GM19035 (cell line): ENCODE data around the gene GIMAP6.
"Not testable (repeated sequence)": the region's sequence is repeated elsewhere in the genome, so short reads cannot be mapped to it uniquely, and the experiment has no call there.

Source experiments
- ATAC-seq: cut with Tn5 transposase; IDR thresholded peaks from one replicate; pipeline ENCODE4 v1.9.1; 2021; ENCODE audit not compliant: unreplicated experiment

The GIMAP6 gene

DNA sequence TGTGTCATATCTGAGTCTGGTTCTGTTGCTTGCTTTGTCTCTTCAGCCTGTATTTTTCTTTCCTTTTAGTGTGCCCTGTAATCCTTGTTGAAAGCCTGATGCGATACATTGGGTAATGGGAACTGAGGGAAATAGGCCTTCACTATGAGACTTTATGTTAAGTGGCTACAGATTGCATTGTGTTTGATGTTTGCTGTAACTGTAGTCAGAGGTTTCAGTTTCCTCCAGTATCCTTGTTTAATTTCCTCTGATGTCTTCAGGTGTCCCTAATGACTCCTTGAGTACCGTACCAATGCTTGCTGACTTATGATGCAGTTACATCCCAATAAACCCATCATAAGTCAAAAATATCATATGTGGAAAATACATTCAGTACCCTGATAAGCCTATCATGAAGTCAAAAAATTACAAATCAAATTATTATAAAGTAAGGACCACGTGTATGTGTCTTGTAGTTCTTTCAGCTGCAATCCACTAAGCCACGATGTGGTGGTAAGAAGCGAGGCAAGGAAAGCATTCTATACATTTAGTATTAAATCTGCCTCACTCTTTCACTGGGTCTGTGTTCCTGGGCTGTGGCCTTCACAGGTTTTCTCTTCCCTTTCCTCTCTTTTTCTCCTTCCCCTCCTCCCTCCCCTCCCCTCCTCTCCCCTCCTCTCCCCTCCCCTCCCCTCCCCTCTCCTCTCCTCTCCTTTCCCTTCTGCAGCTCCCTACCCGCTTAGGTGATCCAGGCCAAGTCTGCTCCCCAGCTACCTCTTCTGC is 13.3 kb upstream of the GIMAP6 start:
- ATAC-seq, result no peak

DNA sequence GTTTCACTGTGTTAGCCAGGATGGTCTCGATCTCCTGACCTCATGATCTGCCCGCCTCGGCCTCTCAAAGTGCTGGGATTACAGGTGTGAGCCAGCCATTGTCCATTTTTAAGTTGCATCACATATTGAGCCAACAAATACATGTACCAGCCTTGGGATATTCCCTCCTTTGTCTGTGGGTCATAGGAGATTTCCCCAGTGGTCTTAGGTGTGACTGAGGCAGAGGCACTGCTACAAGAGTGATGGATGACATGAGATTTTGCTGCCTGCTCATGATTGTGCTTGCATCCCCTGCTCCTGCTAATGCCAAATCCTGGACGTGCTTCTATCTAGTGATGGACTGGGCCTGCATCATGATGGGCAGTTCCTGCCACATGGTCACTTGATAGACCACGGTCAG is 10.7 kb upstream of the GIMAP6 start:
- ATAC-seq, result no peak

DNA sequence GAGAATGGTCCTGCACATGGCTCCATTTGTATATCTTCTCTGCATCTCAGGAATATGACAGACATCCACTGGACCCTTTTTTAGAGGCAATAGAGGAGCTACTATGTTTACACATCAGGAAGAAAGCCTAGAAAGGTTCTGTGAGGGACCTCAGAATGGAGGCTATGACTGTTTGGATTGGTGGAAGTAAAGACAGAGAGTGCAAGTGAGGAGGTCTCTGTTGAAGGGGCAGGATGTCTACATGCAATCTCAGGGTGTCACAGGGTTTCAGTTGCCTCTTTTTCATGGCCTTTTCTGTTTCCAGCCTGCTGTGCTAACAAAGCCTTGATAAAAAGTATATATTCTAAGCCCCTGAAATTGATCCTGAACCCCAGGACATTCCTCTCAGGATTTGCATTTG is 9.7 kb upstream of the GIMAP6 start:
- ATAC-seq, result no peak

DNA sequence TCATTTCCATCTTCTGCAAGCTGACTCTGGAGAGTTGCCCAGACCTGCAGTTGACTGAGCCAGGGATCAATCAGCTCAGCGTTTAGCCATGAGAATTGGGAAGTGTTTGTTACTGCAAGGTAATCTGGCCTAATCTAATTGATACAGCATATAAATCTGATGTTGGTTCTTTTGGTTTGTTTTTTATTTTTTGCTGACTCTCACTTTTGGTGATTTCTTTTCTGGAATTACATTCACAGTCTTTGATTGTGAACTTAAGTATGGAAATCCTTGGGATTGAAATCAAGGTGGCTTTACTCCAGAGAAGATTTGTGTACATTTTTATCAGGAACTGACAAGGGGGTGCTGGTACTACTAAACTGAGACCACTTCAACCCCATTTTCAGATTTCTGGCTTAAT is 1.7 kb upstream of the GIMAP6 start:
- no peak for ATAC-seq

DNA sequence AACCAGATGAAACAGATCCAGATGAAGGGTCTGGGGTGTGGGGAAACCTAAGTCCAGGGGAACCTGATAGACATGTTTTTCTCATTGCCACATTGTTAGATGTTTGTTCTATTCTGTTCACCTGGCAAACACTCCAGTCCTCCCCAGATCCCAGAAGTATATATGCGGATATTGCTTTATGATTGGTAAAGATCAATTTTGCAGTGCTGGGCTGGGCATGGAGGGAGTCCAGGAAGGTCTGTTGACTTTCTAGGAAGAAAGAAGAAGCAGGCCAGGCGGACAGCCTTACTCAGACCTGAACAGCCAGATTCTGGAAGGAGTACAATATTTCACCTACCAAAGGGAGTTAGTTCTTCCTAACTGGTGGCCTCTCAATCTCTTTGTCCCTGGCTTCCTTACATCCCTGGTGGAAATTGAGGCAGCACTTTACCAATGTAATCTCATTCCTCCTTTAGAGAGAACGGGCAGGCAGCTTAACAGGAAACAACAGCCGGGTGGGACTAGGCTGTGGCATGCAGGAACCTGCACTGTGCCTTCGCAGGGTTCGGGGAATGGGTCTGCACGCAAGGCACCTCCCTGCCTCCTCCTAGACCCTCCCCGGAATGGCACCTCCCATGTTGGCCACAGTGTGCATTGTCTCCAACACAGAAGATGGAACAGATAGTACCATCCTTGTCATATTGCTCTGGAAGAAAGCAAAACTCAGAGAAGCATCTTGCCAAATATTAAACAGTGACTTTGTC is 930 bp downstream of the GIMAP6 start:
- no peak for ATAC-seq

DNA sequence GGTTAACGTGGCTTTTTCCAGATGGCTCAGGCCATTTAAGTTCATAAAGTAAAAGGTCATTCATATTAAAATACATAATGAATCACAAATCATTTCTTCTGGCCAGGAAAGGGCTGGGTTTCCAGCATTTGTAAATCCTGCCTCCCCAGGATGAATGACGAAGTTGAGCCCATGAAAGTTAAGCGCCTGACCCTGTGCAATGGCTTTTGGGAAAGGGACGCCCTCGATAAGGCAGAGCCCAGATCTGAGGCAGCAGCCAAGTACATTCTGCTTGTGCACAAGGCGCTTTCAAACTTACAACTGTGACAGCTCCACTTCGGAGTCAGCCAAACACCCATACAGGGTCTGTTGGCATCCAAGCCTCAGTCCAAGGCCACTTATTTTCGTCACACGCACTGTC is 2.8 kb downstream of the GIMAP6 start:
- no peak for ATAC-seq

DNA sequence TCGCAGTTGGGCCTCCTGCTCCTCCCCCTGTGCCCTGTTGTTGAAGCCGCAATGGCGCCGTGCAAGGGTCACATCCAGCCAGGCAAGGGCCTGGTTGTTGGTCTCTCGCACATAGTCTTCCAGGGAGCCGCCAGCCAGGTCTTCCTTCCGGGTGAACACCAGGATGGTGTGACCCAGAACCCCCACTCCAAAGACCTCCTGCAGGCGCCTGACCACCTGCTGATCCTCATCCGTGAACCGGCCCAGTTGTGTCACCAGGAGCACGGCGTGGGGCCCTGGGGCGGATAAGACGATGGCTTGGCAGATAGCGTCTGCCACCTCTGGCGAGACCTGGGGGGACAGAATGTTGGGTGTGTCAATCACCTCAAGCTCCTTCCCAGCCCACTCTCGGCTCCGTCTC is 4.2 kb downstream of the GIMAP6 start:
- ATAC-seq, result no peak

DNA sequence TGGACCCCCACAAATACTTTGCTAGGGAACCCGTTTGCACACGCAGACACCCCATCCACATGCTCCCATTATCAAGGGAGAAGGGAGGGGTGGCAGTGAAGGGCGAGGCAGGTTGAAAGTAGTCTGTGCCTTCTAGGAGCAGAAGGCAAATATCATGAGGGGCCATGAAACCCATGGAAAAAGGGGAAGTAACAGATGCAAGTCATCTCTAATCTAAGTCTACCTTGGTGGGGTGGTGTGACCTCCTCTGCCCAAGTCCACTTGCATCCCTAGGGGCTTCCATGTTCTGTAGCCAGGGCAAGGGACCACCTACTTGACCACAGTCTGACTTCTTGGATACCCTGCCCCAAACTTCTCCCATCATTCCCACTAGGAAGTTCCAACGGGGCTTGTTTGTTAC is 5.5 kb downstream of the GIMAP6 start:
- no peak for ATAC-seq

DNA sequence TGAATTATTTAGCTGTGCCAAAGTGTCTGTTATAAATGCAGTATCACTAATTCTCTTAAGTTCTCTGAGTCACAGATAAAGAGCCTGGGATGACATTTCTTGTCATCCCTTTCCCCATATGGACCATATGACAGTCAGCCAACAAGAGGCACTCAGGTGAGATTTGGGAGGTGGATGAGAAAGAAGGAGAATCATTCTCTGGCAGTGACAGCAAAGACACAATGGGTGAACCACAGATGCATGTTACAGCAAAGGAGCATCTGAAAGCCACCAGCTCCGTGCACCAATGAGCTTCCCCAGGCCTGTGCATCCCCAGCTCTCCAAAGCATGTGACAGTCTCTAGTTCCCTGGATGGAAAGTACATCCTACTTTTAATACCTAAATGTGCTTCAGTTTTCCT is 10.8 kb downstream of the GIMAP6 start:
- ATAC-seq, result peak; percentile 50

DNA sequence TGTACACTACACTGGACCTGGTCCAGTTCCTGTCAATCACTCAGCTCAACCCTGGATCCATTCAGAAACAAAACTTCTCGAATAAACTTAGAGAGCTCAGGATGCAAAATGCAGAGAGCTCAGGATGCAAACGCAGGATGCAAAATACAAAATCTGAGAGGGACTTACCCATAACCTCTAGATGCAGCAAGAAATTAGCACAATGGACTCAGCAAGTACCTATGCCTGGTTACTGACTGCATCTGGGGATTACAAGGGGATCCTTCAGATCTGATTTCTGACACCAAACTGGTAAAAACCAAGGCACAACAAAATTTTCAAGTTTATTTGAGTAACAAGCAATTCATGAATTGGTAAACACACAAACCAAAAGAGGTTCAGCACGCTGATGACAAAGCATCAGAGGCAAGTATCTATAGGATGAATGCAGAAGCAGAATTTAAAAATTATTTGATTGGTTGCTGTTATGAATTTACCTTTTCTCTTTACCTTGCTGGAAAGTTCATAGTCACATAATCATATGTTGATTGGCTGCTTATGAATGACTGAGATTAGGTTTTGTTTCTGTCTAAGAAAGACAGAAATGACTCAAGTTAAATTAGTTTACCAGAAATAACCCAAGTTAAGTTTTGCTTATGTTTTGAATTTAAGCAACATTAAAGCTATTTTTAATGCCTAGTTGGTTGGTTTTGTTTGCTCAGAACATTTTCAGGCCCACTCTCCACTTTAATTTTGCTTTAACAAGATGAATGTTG is 11.4 kb downstream of the GIMAP6 start:
- ATAC-seq, result peak; percentile 72

DNA sequence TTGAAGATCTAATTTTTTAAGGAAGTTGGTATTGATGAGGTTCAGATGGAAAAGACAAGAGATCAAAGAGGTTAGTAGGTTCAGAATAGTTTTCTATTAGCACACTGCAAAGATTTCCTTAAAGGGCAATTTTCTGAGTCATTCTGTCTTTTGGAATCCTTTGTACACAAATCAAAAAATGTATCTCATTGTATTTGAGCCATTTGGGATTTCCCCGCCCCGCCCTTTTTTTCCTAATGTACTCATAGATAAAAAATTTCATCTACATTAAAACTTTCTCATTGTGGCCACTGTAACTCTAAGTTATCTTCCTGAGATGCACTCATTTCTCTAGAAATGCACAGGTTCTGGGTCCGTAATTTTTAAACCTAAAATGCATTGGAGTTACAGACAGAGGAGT is 12.1 kb downstream of the GIMAP6 start:
- ATAC-seq, result no peak

DNA sequence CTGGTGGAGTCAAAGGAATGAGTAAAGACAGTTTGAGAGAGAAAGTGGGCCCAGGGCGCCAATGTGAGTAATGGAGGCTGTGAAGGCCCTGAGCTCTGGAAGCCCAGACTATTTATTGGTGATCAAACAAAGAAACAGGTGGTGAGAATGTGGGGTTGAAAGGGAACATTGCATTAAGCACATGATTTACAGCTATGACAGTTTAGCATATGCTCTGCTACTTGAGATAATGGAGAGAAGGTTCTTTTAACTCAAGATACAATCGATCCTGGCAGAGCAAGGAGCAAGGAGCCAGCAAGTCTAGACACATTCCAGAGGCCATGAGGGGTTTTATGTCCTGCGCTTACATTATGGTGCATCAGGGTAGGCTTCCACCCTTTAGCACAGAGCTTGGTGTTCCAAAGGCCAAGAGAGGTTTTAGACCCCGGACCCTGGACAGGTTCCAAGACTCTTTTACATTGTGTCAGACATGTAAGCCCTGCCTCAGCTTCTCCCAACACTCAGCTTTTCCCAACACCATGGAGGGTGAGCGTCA is 16.9 kb downstream of the GIMAP6 start:
- ATAC-seq, result not testable (repeated sequence)

DNA sequence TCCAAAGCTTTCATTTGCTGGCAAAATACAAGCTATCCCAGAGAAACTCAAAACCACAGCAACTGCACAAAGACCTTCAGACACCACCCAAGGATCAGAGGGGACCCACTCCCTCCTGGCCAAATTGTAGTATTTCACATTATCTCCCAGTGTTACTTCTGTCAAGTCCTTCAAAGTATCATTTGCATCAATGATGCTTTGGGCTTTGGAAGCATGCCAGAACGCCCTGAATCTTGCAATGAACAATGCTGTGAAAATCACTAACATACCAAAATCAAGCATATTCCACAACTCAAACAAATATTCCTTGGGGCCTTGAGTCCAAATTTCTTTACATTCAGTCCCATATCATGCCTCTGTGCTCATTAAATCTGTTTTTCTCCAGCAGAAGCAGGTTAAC is 17.8 kb downstream of the GIMAP6 start:
- ATAC-seq, result not testable (repeated sequence)

DNA sequence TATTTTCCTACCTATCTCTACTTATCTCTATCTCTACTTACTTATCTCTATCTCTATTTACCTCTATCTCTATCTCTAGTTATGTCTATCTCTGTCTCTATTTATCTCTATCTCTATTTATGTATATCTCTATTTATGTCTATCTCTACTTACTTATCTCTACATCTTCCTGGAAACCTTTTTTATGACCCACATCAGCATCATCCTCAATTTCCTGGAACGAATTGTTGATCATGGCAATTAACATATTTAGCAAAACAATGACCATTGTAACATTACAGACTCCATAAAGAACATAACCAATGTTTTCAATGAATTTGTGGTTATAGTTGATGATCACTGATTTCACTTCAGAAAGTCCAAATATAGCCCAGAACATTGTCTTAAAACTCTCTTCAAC is 18.3 kb downstream of the GIMAP6 start:
- no peak for ATAC-seq

DNA sequence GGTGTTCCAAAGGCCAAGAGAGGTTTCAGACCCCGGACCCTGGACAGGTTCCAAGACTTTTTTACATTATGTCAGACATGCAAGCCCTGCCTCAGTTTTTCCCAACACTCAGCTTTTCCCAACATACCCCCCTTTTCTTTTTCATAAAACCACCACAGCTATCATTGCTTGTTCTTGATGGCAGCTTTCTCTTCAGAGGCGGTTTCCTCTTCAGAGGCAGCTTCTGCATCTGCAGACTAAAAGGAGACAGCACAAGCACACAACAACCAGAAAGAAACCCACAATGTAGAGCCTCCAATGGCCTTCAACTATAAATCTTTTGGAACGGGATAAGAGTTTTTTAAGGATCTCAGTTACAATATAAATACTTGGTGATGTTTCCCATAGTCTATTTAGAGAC is 19.3 kb downstream of the GIMAP6 start:
- no peak for ATAC-seq

DNA sequence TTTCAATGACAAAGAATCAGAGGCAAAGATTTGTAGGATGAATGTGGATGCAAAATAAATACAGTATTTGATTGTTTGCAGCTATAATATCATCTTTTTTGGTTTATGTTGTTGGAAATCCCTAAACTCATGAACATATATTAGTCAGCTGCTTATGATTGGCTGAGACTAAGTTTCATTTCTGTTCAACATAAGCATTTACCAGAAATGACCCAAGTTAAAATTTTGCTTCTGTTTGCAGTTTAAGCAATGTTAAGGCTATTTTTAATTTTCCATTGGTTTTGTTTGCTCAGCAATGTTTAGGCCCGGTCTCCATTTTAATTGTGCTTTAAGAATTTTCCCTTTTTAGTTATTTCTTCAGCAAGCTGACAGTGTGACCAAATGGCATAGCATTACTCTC is 22.0 kb downstream of the GIMAP6 start:
- ATAC-seq, result no peak

DNA sequence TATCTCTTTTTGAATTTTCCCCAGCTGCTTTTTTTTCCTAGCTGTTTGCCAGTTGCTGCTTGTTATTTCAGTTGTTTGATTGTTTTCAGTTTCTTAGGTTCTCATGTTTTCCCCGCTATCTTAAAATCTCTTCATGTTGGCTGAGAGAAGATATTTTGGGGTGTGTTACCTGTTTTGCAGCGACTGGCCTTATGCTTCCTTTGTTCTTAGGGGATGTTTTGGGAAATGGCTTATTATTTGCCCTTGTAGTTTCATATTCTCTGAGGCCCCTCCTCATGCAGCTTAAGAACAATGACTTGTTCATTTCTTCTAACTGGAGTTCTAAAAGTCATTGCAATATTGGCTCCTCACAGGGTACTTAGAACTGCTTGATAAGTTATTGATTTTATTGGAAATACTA is 28.6 kb downstream of the GIMAP6 start:
- ATAC-seq, result not testable (repeated sequence)

DNA sequence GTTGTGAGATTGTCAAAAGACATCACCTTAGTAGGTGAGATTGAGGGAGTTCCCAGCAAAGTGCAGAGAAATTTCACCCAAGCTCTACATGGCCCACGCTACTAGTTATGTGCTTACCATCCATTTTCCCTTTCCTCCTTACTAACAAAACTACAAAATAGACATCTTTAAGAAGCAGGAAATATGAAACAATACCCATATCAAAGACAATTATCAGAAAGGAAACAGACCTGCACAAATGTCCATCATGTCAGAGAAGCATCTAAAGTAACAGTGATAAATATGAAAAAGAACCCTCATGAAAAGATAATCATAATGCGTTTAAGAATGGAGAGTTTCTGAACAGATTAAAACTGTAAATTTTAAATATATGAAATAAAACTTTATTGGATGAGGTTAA is 36.8 kb downstream of the GIMAP6 start:
- ATAC-seq, result no peak

DNA sequence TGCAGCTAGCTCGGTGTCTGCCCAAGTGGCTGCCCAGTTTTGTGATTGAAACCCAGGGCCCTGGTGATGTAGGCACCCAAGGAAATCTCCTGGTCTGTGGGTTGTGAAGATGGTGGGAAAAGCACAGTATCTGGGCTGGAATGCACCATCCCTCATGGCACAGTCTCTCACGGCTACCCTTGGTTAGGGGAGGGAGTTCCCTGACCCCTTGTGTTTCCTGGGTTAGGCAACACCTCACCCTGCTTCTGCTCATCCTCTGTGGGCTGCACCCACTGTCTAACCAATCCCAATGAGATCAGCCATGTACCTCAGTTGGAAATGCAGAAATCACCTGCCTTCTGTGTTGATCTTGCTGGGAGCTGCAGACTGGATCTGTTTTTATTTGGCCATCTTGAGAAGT is 37.4 kb downstream of the GIMAP6 start:
- ATAC-seq, result no peak

DNA sequence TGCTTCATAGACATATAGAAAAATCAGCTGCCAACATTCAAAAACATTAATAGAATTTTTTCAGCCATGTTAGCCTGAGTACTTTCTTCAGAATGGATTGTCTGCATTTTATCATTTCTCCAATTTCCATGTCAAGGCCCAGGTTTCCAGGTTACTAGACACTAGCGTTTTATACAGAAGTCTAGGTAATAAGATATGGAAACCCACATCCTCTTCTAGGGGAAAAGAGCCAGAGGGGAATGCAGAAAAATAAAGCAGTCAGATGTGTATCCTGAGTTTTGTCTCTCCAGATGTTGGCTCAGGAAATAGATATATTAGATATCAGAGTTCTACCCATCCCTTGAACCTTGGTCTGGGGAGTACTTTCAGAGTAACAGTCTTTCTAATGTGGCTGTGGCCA is 44.6 kb downstream of the GIMAP6 start:
- no peak for ATAC-seq

DNA sequence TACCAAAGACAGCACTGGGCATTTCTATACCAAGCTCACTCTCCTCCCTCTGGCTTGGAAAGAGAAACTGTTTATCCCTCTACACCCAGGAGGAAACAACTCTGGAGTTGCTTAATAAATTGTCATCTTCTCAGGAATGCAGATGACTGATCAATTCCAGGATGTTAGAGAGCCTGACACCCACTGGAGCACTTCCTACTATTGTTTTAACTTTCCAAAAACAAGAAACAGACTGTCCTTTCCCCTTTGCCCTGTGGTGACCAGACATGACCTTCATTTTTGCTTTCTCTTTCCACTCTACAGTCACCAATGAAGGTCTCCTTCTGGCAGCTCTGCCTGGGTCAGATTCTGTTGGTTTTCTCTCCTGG is 45.4 kb downstream of the GIMAP6 start:
- ATAC-seq, result no peak
